ENCODE measurements around the gene PHC1.

Gene PHC1

GRCh38 chr12:8914033-8914715 is at the start of gene PHC1:
Gene PHC1 (plus strand): TSS chr12:8914509. CDS start chr12:8917678, 3,169 bp downstream.
- TF ChIP-seq L3MBTL2 (conservative IDR thresholded peaks at IDR 0.05) (0 out of 2 replicates have a peak, but pooled peaks have one; percentile 33), FOXM1 (IDR thresholded peaks at IDR 0.05; ENCODE audit: borderline replicate concordance) (peak; percentile 22; the same call in 1 of the 2 replicates)
- POLR2A ChIA-PET, result interaction anchor here (0.8 to 2.2 kb wide), 6 partner anchors 9 to 217 kb away, joined by 3 to 14 read pairs (median 4); partner anchors contain the start of genes M6PR and RIMKLB
- CTCF ChIA-PET, result interaction anchor here (0.8 to 0.9 kb wide), 2 partner anchors 24 to 72 kb away, joined by 3 read pairs; no protein-coding TSS in a partner anchor
- peak; percentile 89 for DNase-seq (ENCODE audit: extremely low spot score)

GRCh38 chr12:8866429-8866828 is 47.9 kb upstream of the PHC1 start:
- CTCF ChIA-PET, result no interaction called here
- POLR2A ChIA-PET, result no interaction called here
- no peak for DNase-seq (ENCODE audit: extremely low spot score)
- TF ChIP-seq FOXK2 (IDR thresholded peaks at IDR 0.05), result no peak
- TF ChIP-seq PKNOX1 (IDR thresholded peaks at IDR 0.05), result no peak
- TF ChIP-seq NFRKB (IDR thresholded peaks at IDR 0.05), result no peak
- no peak for TF ChIP-seq HDGF (IDR thresholded peaks at IDR 0.05; ENCODE audit: borderline replicate concordance)
- no peak for TF ChIP-seq ARNT (IDR thresholded peaks at IDR 0.05)
- TF ChIP-seq FOXM1 (IDR thresholded peaks at IDR 0.05; ENCODE audit: borderline replicate concordance), result no peak
- no peak for TF ChIP-seq SP1 (IDR thresholded peaks at IDR 0.05)
- no peak for TF ChIP-seq LEF1 (IDR thresholded peaks at IDR 0.05; ENCODE audit: borderline replicate concordance)
- TF ChIP-seq FOXA1 (IDR thresholded peaks at IDR 0.05), result no peak

- ChIA-PET CTCF (no interaction called here), POLR2A (no interaction called here)
- no peak for DNase-seq (ENCODE audit: extremely low spot score)
- TF ChIP-seq FOXA1 (IDR thresholded peaks at IDR 0.05) (no peak), TARDBP (IDR thresholded peaks at IDR 0.05) (no peak), PKNOX1 (IDR thresholded peaks at IDR 0.05) (peak; percentile 32)
Measured at GRCh38 chr12:8867009-8867408, 47.3 kb upstream of the PHC1 start.

GRCh38 chr12:8867786-8868185 is 46.5 kb upstream of the PHC1 start:
- DNase-seq (ENCODE audit: extremely low spot score), result no peak
- CTCF ChIA-PET, result no interaction called here
- TF ChIP-seq FOXA1 (IDR thresholded peaks at IDR 0.05) (no peak), SUZ12 (IDR thresholded peaks at IDR 0.05) (no peak), LEF1 (IDR thresholded peaks at IDR 0.05; ENCODE audit: borderline replicate concordance) (no peak), PKNOX1 (IDR thresholded peaks at IDR 0.05) (no peak), L3MBTL2 (conservative IDR thresholded peaks at IDR 0.05) (no peak), SP1 (IDR thresholded peaks at IDR 0.05) (no peak), NFRKB (IDR thresholded peaks at IDR 0.05) (no peak), TARDBP (IDR thresholded peaks at IDR 0.05) (no peak), HDGF (IDR thresholded peaks at IDR 0.05; ENCODE audit: borderline replicate concordance) (no peak)
- POLR2A ChIA-PET, result no interaction called here

- DNase-seq (ENCODE audit: extremely low spot score), result no peak
- TF ChIP-seq BHLHE40 (IDR thresholded peaks at IDR 0.05; ENCODE audit: borderline replicate concordance), result no peak
- no peak for TF ChIP-seq LEF1 (IDR thresholded peaks at IDR 0.05; ENCODE audit: borderline replicate concordance)
- TF ChIP-seq ELF4 (IDR thresholded peaks at IDR 0.05), result no peak
- ChIA-PET POLR2A (no interaction called here), CTCF (interaction anchor here (2.5 kb wide), 1 partner anchor 10 kb away, joined by 20 read pairs; no protein-coding TSS in a partner anchor)
Measured at GRCh38 chr12:8870586-8870985, 43.7 kb upstream of the PHC1 start.

- ChIA-PET POLR2A (no interaction called here), CTCF (no interaction called here)
- DNase-seq (ENCODE audit: extremely low spot score), result no peak
- no peak for TF ChIP-seq SUZ12 (IDR thresholded peaks at IDR 0.05)
- no peak for TF ChIP-seq FOXA1 (IDR thresholded peaks at IDR 0.05)
- no peak for TF ChIP-seq PKNOX1 (IDR thresholded peaks at IDR 0.05)
- TF ChIP-seq TARDBP (IDR thresholded peaks at IDR 0.05), result no peak
- TF ChIP-seq FOXK2 (IDR thresholded peaks at IDR 0.05), result no peak
Measured at GRCh38 chr12:8871068-8871467, 43.2 kb upstream of the PHC1 start.

GRCh38 chr12:8876887-8877286 is 37.4 kb upstream of the PHC1 start:
- no peak for DNase-seq (ENCODE audit: extremely low spot score)
- ChIA-PET POLR2A (no interaction called here), CTCF (interaction anchor here (0.6 kb wide), 1 partner anchor 179 kb away, joined by 3 read pairs; the partner anchor contains the start of gene RIMKLB)
- TF ChIP-seq NFRKB (IDR thresholded peaks at IDR 0.05) (no peak), L3MBTL2 (conservative IDR thresholded peaks at IDR 0.05) (no peak), CTBP1 (IDR thresholded peaks at IDR 0.05; ENCODE audit: borderline replicate concordance) (no peak), ARNT (IDR thresholded peaks at IDR 0.05) (no peak), PKNOX1 (IDR thresholded peaks at IDR 0.05) (no peak), HDGF (IDR thresholded peaks at IDR 0.05; ENCODE audit: borderline replicate concordance) (no peak), SUZ12 (IDR thresholded peaks at IDR 0.05) (no peak), SP1 (IDR thresholded peaks at IDR 0.05) (no peak), BHLHE40 (IDR thresholded peaks at IDR 0.05; ENCODE audit: borderline replicate concordance) (no peak), LEF1 (IDR thresholded peaks at IDR 0.05; ENCODE audit: borderline replicate concordance) (no peak), FOXK2 (IDR thresholded peaks at IDR 0.05) (no peak), TARDBP (IDR thresholded peaks at IDR 0.05) (no peak), ZNF384 (IDR thresholded peaks at IDR 0.05) (no peak), FOXM1 (IDR thresholded peaks at IDR 0.05; ENCODE audit: borderline replicate concordance) (no peak), FOXA1 (IDR thresholded peaks at IDR 0.05) (no peak), ELF4 (IDR thresholded peaks at IDR 0.05) (no peak)

All from HEK293T (cell line).